ENCODE results near the gene APP.

Gene APP

DNA sequence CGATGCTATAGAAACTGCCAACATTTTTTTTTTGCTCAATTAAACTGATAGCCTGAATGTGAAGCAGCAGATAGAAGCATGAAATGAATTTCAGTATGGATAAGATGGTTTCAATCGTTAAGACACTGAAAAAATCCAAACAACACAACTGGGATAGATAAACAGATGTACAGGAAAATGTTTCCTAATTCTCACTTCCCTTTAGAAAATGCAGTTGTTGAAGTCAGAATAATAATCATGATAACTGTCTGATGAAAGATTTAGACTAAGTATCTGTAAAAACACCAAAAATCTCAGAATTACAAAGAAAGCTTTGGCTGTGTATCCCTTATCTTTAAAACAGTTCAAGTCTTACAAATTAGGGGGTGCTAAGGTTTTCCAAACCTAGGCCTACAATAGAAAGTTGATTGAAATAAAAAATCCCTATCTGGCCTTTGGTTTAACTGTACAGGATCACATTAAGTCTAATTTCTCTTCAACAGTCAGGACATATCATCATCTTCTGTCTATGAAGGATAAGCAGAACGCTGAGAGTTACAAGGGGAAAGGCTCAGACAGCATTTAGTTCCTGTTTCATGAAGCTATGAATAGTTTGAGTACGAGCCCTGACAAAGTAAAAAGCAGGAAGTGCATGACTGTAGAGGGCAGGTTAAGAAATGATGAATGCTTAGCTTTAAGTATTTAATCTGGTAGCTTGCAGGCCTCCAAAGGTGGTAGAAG lies 203.2 kb downstream of the APP start:
- DNase-seq (ENCODE audit: low read depth) = no peak
- TF ChIP-seq, protein P1, sequence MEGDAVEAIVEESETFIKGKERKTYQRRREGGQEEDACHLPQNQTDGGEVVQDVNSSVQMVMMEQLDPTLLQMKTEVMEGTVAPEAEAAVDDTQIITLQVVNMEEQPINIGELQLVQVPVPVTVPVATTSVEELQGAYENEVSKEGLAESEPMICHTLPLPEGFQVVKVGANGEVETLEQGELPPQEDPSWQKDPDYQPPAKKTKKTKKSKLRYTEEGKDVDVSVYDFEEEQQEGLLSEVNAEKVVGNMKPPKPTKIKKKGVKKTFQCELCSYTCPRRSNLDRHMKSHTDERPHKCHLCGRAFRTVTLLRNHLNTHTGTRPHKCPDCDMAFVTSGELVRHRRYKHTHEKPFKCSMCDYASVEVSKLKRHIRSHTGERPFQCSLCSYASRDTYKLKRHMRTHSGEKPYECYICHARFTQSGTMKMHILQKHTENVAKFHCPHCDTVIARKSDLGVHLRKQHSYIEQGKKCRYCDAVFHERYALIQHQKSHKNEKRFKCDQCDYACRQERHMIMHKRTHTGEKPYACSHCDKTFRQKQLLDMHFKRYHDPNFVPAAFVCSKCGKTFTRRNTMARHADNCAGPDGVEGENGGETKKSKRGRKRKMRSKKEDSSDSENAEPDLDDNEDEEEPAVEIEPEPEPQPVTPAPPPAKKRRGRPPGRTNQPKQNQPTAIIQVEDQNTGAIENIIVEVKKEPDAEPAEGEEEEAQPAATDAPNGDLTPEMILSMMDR (IDR thresholded peaks at IDR 0.05; ENCODE audit: control insufficient read depth, extremely low read depth, insufficient read depth) = no peak
- no peak overlapping the region for H3K4me3 ChIP-seq (ENCODE audit: low read depth, low read length)

DNA sequence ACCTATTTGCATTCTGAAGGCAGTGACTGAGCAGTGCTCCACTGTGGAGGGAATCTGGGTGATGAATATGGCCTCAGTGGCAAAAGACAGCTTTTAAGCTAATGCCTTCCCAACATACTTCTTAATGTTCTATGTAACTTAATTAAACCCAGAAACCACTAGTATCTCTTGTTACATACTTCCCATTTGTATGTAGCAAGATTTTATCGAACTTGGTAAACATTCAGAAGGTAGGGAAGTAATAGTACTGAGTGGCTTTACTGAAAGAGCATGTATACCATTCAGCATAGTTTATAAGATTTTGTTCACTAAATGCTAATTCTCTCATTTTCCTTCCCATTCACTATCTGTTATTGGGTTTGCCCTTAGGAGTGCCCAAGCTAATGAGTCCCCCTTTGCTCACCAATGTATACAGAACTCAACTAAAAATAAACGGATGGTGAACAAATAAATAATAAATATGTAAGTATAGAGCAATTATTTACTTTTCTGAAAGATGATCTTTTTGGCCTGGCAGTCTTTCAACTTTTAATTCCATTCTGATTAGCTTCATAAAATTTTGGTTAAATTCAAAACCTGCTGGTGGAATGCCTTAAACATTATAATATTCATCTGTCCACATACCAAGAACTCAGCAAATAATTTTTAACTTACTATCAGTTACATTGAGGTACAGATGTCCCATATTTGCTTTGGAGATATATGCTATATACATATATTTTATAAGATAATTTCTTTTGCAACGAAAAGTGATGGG lies 204.4 kb downstream of the APP start:
- TF ChIP-seq, protein P1 (IDR thresholded peaks at IDR 0.05; ENCODE audit: control insufficient read depth, extremely low read depth, insufficient read depth) = no peak
- no peak for DNase-seq (ENCODE audit: low read depth)
- no peak overlapping the region for H3K4me3 ChIP-seq (ENCODE audit: low read depth, low read length)

DNA sequence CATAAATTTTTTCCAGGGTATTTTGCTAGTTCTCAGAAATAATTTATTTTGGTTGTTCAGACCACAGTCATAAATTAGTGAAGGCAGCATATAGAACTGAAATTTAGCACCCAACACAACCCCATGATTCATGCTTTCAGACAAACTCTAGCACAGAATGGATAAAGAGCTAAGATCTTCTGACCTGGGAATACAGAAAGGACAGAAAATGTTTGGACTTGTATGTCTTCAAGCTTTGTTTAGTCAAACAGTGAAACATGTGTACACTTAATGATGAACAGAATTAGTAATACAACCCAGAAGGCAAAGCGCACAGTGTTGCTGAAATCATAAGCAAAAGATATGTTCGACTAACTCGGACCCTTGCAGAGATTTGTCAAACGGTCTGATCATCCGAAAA lies 205.6 kb downstream of the APP start:
- H3K4me3 ChIP-seq (ENCODE audit: low read depth, low read length) = no peak overlapping the region
- TF ChIP-seq, protein P1 (IDR thresholded peaks at IDR 0.05; ENCODE audit: control insufficient read depth, extremely low read depth, insufficient read depth) = no peak
- DNase-seq (ENCODE audit: low read depth) = no peak

DNA sequence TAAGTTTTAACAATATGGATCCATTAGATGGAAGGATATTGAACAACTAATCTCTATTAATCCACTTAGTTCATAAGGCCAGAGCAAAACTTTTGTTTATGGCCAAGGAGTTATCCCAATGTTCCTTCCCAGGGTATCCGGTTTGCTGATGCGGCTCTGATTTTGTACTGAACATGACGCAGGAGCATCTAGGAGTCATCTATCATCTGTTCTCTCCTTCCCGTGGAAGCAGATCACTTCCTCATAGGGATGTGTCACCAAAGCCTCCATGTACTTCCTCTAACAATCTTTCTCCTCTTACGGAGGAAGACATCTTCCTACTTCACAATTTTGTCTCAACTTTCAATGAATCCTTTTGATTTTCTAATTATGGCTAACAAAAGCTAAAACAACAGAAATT lies 206.6 kb downstream of the APP start:
- no peak for DNase-seq (ENCODE audit: low read depth)
- H3K4me3 ChIP-seq (ENCODE audit: low read depth, low read length) = no peak overlapping the region
- TF ChIP-seq, protein P1 (IDR thresholded peaks at IDR 0.05; ENCODE audit: control insufficient read depth, extremely low read depth, insufficient read depth) = no peak

DNA sequence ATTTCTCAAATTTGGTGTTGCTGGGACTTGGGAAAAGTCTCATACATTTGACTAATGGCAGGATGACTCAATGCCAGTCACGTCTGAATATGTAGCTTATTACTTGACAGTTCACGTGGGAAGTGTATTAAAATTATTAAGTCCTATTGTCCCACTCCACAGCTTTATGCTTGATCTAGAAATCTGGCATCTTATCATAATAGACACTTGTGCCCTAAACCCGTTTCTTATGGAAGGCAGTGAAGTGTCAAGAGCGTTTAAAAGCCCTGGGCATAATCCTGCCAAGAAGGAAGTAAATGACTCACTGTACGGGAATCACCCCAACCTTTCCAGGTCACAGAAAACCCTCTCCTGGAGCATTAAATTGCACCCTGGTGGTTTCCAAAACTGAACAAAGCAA lies 207.4 kb downstream of the APP start:
- H3K4me3 ChIP-seq (ENCODE audit: low read depth, low read length) = no peak overlapping the region
- TF ChIP-seq, protein P1 (IDR thresholded peaks at IDR 0.05; ENCODE audit: control insufficient read depth, extremely low read depth, insufficient read depth) = no peak
- peak; percentile 32 for DNase-seq (ENCODE audit: low read depth)

DNA sequence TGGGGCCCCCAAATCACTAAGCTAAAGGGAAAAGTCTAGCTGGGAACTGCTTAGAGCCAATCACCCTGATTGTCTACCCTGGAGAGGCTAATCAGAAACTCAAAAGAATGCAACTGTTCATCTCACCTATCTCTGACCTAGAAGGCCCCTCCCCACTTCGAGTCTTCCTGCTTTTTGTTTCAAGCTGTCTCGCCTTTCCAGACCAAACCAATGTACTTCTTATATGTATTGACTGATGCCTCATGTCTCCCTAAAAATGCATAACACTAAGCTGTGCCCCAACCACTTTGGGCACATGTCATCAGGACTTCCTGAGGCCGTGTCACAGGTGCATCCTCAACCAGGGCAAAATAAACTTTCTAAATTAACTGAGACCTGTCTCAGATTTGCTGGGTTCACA lies 209.5 kb downstream of the APP start:
- DNase-seq (ENCODE audit: low read depth) = no peak
- H3K4me3 ChIP-seq (ENCODE audit: low read depth, low read length) = no peak overlapping the region
- TF ChIP-seq, protein P1 (IDR thresholded peaks at IDR 0.05; ENCODE audit: control insufficient read depth, extremely low read depth, insufficient read depth) = no peak
